ENCODE results near the gene WIPI1.
A peak's percentile ranks its signal among the peaks of the same experiment; 100 is the strongest.
"Not testable (repeated sequence)": the region's sequence is repeated elsewhere in the genome, so short reads cannot be mapped to it uniquely, and the experiment has no call there.

WIPI1 gene

GRCh38 chr17:68437979-68438822 is 19.1 kb downstream of the WIPI1 start:
- no peak for DNase-seq

- peak; percentile 79 for DNase-seq
Observed at GRCh38 chr17:68435876-68436842, 21.1 kb downstream of the WIPI1 start.

GRCh38 chr17:68435361-68435760 is 21.9 kb downstream of the WIPI1 start:
- DNase-seq, result no peak

- no peak for DNase-seq
Observed at GRCh38 chr17:68433911-68434508, 23.3 kb downstream of the WIPI1 start.

GRCh38 chr17:68433211-68433610 is 24.1 kb downstream of the WIPI1 start:
- DNase-seq, result no peak

GRCh38 chr17:68432086-68432864 is 25.0 kb downstream of the WIPI1 start:
- no peak for DNase-seq

- DNase-seq, result no peak
Observed at GRCh38 chr17:68431661-68432071, 25.6 kb downstream of the WIPI1 start.

GRCh38 chr17:68431045-68431608 is 26.2 kb downstream of the WIPI1 start:
- no peak for DNase-seq

GRCh38 chr17:68429881-68430280 is 27.4 kb downstream of the WIPI1 start:
- DNase-seq, result no peak

GRCh38 chr17:68428498-68429172 is 28.7 kb downstream of the WIPI1 start:
- DNase-seq, result no peak

GRCh38 chr17:68427575-68427974 is 29.7 kb downstream of the WIPI1 start:
- DNase-seq, result no peak

- no peak for DNase-seq
Observed at GRCh38 chr17:68425979-68426378, 31.3 kb downstream of the WIPI1 start.

- DNase-seq, result peak; percentile 76
Observed at GRCh38 chr17:68424861-68425260, 32.4 kb downstream of the WIPI1 start.

- no peak for DNase-seq
Observed at GRCh38 chr17:68424203-68424602, 33.1 kb downstream of the WIPI1 start.

GRCh38 chr17:68423251-68423650 is 34.0 kb downstream of the WIPI1 start:
- no peak for DNase-seq

- no peak for DNase-seq
Observed at GRCh38 chr17:68422821-68423220, 34.5 kb downstream of the WIPI1 start.

- DNase-seq, result no peak
Observed at GRCh38 chr17:68421486-68421885, 35.8 kb downstream of the WIPI1 start.

- no peak for DNase-seq
Observed at GRCh38 chr17:68420065-68420464, 37.2 kb downstream of the WIPI1 start.

- DNase-seq, result no peak
Observed at GRCh38 chr17:68418876-68419275, 38.4 kb downstream of the WIPI1 start.

GRCh38 chr17:68417317-68417716 is 40.0 kb downstream of the WIPI1 start:
- no peak for DNase-seq

- not testable (repeated sequence) for DNase-seq
Observed at GRCh38 chr17:68414901-68415300, 42.4 kb downstream of the WIPI1 start.
